Measurements from ENCODE around the gene C1QTNF8.

GRCh38 chr16:1113489-1113888 is 17.4 kb upstream of the C1QTNF8 start:
- TF ChIP-seq TSHZ2 (CRISPR knock-in tag; IDR thresholded peaks at IDR 0.05) (no peak), ARNTL (CRISPR knock-in tag; IDR thresholded peaks at IDR 0.05; ENCODE audit: borderline replicate concordance, low read depth) (no peak), SNAI2 (CRISPR knock-in tag; IDR thresholded peaks at IDR 0.05) (no peak), TCF4 (CRISPR knock-in tag; IDR thresholded peaks at IDR 0.05; ENCODE audit: borderline replicate concordance) (no peak), ZC3H10 (CRISPR knock-in tag; IDR thresholded peaks at IDR 0.05) (no peak), CSRNP3 (CRISPR knock-in tag; IDR thresholded peaks at IDR 0.05) (no peak)

Data from SK-N-SH treated with all-trans-retinoic acid at 6 μM for 48 hours (cell line).